Tibial nerve (tissue), 4 donors: Measurements from ENCODE around the gene KRT77.

ENCODE experiments used
- EP300 ChIP-seq, 2 donors: sonication (generic); formaldehyde crosslinking; IDR thresholded peaks; one replicate each; pipeline ENCODE4 v1.6.1; 2017; ENCODE audit warnings: antibody characterized with exemption in 2 of 2, mild to moderate bottlenecking in 1 of 2
- POLR2A ChIP-seq, 2 donors: fragments of 450-650 bp; IDR thresholded peaks; one replicate each; pipeline ENCODE4 v1.6.1; 2017; ENCODE audit warnings: antibody characterized with exemption in 2 of 2, mild to moderate bottlenecking in 2 of 2, moderate library complexity in 2 of 2
- TF ChIP-seq, protein P1 (sequence below), 5 experiments: fragments of 200-600 bp in 3 of 5; fragments of 450-650 bp in 2 of 5; sonication (generic) in 3 of 5; IDR thresholded peaks; one replicate each; pipeline ENCODE4 v1.5.1; 2016 to 2019; ENCODE audit warnings: antibody characterized with exemption in 5 of 5, mild to moderate bottlenecking in 3 of 5, moderate library complexity in 2 of 5

- TF ChIP-seq, protein P1, sequence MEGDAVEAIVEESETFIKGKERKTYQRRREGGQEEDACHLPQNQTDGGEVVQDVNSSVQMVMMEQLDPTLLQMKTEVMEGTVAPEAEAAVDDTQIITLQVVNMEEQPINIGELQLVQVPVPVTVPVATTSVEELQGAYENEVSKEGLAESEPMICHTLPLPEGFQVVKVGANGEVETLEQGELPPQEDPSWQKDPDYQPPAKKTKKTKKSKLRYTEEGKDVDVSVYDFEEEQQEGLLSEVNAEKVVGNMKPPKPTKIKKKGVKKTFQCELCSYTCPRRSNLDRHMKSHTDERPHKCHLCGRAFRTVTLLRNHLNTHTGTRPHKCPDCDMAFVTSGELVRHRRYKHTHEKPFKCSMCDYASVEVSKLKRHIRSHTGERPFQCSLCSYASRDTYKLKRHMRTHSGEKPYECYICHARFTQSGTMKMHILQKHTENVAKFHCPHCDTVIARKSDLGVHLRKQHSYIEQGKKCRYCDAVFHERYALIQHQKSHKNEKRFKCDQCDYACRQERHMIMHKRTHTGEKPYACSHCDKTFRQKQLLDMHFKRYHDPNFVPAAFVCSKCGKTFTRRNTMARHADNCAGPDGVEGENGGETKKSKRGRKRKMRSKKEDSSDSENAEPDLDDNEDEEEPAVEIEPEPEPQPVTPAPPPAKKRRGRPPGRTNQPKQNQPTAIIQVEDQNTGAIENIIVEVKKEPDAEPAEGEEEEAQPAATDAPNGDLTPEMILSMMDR (IDR thresholded peaks at IDR 0.05): no peak
- TF ChIP-seq POLR2A (IDR thresholded peaks at IDR 0.05) (no peak), EP300 (IDR thresholded peaks at IDR 0.05) (no peak)
Measured at GRCh38 chr12:52714887-52715281, 11.6 kb upstream of the KRT77 start.
